Astrocyte of the cerebellum (primary cell): ENCODE measurements around the gene SLC23A1.
A peak's percentile ranks its signal among the peaks of the same experiment; 100 is the strongest.

Source experiments
- DNase-seq: peaks from one replicate; pipeline ENCODE4 v3.0.0-alpha.2; 2011; ENCODE audit warnings: low read depth
- H3K4me3 ChIP-seq: 2 replicates; pipeline ENCODE4 v1.5.1; 2011; ENCODE audit warnings: mild to moderate bottlenecking, low read depth, low read length, moderate library complexity
- in situ Hi-C: cut with HindIII; loops from 2 replicates; pipeline ENCODE4 v1.10.0; 2017; ENCODE audit warnings: low sequenced_read_pairs
- TF ChIP-seq, protein P1 (sequence below): IDR thresholded peaks from 2 replicates; pipeline ENCODE4 v1.5.1; 2012; ENCODE audit warnings: low read length, low read depth, moderate library complexity, mild to moderate bottlenecking; ENCODE audit errors: missing control alignments

Gene SLC23A1

DNA sequence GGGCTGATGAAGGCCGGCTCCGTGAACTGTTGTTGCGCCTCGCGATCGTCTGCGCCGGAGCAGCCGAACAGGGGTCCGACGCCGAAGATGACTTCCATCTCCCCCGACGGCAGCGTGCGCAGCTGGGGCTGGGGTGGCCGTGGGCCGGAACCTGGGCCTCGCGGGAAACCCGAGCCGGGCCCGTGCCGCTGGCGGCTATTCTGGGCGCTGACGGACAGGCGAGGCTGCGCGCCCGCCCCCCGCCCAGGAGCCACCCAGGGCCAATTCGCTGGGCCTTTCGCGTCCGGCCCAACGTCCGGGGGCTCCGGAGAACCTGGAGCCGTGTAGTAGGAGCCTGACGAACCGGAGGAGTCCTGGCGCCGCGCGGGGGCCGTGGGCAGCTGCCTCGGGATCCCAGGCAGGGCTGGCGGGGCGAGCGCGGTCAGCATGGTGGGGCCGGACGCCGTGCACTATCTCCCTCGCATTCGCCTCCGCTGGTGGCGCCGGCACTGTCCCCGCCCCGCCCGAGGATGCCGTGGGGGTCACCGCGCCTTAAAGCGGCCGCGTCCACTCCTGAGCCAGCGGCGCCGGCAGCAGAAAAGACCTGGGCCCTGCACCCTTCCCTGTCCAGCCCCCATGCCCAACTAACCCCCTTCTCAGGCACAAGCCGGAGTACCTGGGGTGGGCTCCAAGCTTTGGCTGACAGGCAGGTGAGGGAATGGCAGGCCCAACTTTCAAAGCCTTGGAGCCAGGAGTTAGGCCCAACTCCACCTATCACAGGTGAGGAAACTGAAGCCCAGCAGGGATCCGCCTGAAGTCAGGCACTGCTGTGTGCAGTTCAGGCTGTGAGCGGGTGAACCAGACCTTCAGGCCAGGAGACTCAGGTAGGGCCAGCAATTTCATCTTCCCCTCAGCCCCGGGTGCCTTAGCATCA lies 11.8 kb upstream of the SLC23A1 start, which contains the start of gene PROB1:
Gene PROB1 (minus strand): TSS at position 451 of the 913 bp plus-strand sequence. CDS start 23 bp downstream, at position 428.
- in situ Hi-C loops, result no loop called here
- H3K4me3 ChIP-seq, result peak within 1 kb of the TSS; percentile 14
- DNase-seq, result no peak
- TF ChIP-seq, protein P1, sequence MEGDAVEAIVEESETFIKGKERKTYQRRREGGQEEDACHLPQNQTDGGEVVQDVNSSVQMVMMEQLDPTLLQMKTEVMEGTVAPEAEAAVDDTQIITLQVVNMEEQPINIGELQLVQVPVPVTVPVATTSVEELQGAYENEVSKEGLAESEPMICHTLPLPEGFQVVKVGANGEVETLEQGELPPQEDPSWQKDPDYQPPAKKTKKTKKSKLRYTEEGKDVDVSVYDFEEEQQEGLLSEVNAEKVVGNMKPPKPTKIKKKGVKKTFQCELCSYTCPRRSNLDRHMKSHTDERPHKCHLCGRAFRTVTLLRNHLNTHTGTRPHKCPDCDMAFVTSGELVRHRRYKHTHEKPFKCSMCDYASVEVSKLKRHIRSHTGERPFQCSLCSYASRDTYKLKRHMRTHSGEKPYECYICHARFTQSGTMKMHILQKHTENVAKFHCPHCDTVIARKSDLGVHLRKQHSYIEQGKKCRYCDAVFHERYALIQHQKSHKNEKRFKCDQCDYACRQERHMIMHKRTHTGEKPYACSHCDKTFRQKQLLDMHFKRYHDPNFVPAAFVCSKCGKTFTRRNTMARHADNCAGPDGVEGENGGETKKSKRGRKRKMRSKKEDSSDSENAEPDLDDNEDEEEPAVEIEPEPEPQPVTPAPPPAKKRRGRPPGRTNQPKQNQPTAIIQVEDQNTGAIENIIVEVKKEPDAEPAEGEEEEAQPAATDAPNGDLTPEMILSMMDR, result no peak

DNA sequence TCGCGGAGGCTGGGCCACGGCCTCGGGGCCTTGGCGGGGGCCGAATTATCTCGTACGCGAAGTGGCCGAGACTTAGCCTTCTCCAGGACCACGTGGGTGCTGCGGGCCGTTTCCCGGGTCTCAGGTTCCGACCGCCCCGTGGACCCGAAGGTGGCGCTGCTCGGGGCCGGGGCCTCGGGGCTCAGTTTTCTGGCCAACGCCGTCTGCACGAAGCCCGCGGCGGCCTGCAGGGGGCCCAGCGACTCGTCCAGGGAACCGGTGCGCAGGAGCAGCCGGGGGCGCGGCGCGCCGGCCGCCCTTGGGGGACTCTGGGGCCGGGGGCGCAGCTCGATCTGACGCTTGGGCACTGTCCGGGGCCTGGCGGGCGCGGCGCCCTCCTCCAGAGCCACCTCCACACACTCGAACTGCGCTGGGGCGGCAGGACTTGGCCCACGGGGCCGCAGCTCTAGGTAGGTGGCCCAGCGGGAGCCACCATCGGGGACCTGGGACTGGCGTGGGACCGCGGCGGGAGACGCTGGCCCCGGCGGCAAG lies 11.1 kb upstream of the SLC23A1 start:
- H3K4me3 ChIP-seq, result peak overlapping the region; percentile 14
- in situ Hi-C loops, result no loop called here
- TF ChIP-seq, protein P1, result peak; percentile 11
- DNase-seq, result no peak

DNA sequence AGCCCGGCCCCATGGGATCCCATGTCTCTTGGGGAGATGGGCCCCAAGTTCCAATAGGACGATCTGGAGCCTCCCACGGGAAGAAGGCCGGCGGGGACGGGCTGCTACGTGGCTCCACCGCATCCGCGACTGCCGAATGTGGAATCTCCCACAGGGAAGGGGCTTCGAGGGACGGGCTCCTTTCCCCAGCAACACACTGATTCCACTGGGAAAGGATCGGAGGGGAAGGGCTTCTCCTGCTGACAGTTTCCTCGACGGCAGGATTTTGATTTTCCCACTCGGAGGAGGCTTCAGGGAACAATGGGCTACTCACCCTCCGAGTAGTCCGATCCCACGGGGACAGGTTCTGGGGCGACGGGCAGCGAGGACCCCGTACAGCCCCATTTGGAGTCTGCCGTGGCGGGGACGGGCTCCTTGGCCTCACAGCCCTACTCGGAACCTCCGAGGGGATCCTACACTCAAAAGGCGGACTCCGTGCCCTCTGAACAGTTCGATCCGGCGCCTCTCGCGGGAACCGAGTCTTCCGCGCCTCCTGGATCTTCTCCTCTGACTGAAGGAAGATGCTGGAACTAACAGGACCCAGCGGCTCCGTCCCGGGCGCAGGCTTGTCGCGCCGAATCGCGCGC lies 10.5 kb upstream of the SLC23A1 start:
- in situ Hi-C loops, result no loop called here
- TF ChIP-seq, protein P1, result no peak
- peak overlapping the region; percentile 4 for H3K4me3 ChIP-seq
- DNase-seq, result no peak

DNA sequence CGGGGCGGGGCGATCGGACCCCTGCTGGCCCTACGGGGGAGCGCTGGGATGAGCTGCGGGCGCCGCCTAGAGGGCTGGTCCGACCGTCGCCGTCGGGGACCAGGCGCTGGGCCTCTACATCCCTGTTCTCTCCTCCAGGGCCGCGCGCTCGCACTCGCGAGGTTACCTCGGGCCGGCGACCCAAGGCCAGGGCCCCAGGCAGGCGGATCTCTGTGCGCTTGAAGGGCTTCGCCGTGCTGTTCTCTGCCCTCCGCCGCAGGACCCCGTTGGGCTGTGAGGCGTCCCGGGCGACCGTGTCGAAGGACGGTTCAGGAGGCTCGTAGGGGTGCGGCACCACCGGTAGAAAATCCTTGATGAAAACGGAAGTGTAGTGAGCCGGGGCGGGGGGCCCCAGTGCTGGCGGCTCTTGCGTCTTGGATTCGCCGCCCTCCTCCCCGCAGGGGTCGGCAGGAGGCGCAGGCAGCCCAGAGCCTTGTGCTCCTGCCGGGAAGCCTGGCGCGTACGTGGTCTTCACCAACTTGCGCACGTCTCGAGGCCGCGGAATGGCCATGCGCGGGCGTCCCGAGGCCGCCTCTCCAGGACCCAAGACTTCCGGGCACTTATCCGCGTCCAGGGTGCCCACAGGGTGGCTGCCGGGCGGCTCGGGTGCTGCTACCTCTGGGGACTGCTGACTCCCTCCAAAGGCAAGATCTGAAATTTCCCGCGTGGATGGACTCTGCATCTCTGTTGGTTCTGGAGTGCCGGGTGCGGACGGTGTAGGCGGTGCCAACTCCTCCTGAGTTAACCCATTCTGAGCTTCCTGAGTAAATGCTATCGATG lies 9.8 kb upstream of the SLC23A1 start:
- in situ Hi-C loops, result no loop called here
- no peak for DNase-seq
- TF ChIP-seq, protein P1, result peak; percentile 47
- H3K4me3 ChIP-seq, result peak overlapping the region; percentile 21

DNA sequence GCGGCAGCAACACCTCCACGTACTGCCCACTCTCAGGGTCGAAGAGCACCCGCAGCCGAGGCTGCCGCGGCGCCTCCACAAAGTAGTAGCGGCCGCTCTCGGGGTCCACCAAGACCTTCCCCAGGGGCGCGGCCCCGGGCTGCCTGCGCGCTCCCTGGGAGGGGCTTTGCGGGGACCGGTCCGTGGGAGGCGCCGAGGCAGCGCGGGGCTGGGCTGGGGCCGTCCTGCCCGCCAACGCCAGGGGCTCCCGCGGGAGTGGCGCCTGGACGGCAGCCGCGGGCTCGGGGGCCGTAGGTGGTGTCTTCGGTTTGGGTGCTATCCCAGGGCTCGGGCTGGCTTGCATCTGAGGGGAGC lies 9.2 kb upstream of the SLC23A1 start:
- peak overlapping the region; percentile 21 for H3K4me3 ChIP-seq
- TF ChIP-seq, protein P1, result no peak

DNA sequence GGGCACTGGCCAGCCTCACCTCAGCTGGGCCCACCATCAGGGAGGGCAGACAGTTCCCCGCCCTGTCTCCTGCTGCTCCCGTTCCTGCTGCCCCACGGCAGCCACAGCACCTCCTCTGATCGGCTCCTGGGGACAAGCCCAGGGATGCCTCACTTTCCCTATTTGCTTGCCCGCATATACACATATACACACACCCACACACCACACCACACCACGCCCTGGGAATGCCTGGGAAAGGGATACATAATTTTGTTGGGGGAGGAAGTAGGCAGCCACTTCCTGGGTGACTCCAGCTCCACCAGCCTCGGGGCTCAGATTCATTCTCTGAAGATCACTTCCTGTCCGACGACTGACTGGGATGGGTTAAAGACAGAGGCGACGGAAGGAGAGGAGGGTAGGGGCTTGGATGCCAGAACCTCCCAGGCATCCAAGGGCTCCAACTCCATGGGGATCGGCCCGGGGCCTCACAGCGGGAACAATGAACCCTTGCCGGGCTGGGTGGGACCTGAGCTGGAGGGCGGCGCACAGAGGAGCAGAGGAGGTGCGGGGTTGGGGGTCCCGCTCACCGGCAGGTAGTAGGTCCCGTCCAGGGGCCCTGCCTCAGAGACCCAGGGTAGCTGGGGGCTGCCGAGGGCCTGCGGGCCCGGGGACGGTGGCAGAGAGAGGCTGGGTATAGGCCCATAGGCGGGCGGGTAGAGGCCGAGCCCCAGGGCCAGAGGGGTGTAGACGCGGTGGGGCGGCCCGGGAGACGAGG lies 8.7 kb upstream of the SLC23A1 start:
- no peak for DNase-seq
- in situ Hi-C loops, result no loop called here
- H3K4me3 ChIP-seq, result no peak overlapping the region
- TF ChIP-seq, protein P1, result no peak

More for the DNA sequence above, 9.2 kb upstream of the SLC23A1 start:
- no peak for DNase-seq
- in situ Hi-C loops, result no loop called here
